NCI-H2081 treated with DMSO at 0.1 percent for 48 hours (cell line): ENCODE results near the gene GDF9.

ENCODE experiments used
- DNase-seq: peaks from one replicate; lab custom pipeline; 2025; lab: John Stamatoyannopoulos, UW

GDF9 gene

GRCh38 chr5:132838516-132839282 lies 27.6 kb downstream of the GDF9 start:
- no peak for DNase-seq

GRCh38 chr5:132837868-132838267 lies 28.4 kb downstream of the GDF9 start:
- DNase-seq, result no peak

- DNase-seq, result no peak
Observed at GRCh38 chr5:132836852-132837251, 29.4 kb downstream of the GDF9 start.

- no peak for DNase-seq
Observed at GRCh38 chr5:132834057-132834456, 32.2 kb downstream of the GDF9 start.

GRCh38 chr5:132832612-132833011 lies 33.7 kb downstream of the GDF9 start:
- DNase-seq, result no peak

GRCh38 chr5:132831095-132831860 lies 35.0 kb downstream of the GDF9 start:
- no peak for DNase-seq

- DNase-seq, result no peak
Observed at GRCh38 chr5:132830436-132831094, 35.7 kb downstream of the GDF9 start, which contains the start of gene SHROOM1. SHROOM1 (minus strand) TSS chr5:132830647; CDS start chr5:132826140, 4,507 bp downstream.

- DNase-seq, result no peak
Observed at GRCh38 chr5:132829742-132830435, 36.4 kb downstream of the GDF9 start.

GRCh38 chr5:132828846-132829494 lies 37.3 kb downstream of the GDF9 start:
- no peak for DNase-seq

GRCh38 chr5:132827943-132828673 lies 38.2 kb downstream of the GDF9 start:
- DNase-seq, result no peak

GRCh38 chr5:132826424-132827082 lies 39.7 kb downstream of the GDF9 start:
- DNase-seq, result no peak

GRCh38 chr5:132825834-132826391 lies 40.4 kb downstream of the GDF9 start:
- no peak for DNase-seq

- no peak for DNase-seq
Observed at GRCh38 chr5:132825033-132825833, 41.0 kb downstream of the GDF9 start.

GRCh38 chr5:132824426-132824825 lies 41.8 kb downstream of the GDF9 start:
- no peak for DNase-seq

GRCh38 chr5:132823481-132824050 lies 42.7 kb downstream of the GDF9 start:
- DNase-seq, result no peak

GRCh38 chr5:132822650-132823480 lies 43.4 kb downstream of the GDF9 start:
- no peak for DNase-seq

GRCh38 chr5:132821791-132822190 lies 44.5 kb downstream of the GDF9 start:
- no peak for DNase-seq

GRCh38 chr5:132821350-132821749 lies 44.9 kb downstream of the GDF9 start:
- DNase-seq, result no peak
